ENCODE measurements around the gene C1QTNF8.

The C1QTNF8 gene

GRCh38 chr16:1127971-1128715 is 32.1 kb upstream of the C1QTNF8 start:
- DNase-seq (ENCODE audit: low spot score): no peak

GRCh38 chr16:1127101-1127500 is 31.1 kb upstream of the C1QTNF8 start:
- DNase-seq (ENCODE audit: low spot score): no peak

GRCh38 chr16:1126586-1126985 is 30.5 kb upstream of the C1QTNF8 start:
- DNase-seq (ENCODE audit: low spot score): no peak

GRCh38 chr16:1126044-1126443 is 30.0 kb upstream of the C1QTNF8 start:
- no peak for DNase-seq (ENCODE audit: low spot score)

GRCh38 chr16:1125471-1125870 is 29.4 kb upstream of the C1QTNF8 start:
- DNase-seq (ENCODE audit: low spot score): no peak

- no peak for DNase-seq (ENCODE audit: low spot score)
These were observed 28.8 kb upstream of the C1QTNF8 start for GRCh38 chr16:1124795-1125194.

GRCh38 chr16:1124291-1124690 is 28.2 kb upstream of the C1QTNF8 start:
- DNase-seq (ENCODE audit: low spot score): no peak

- DNase-seq (ENCODE audit: low spot score): no peak
These were observed 27.6 kb upstream of the C1QTNF8 start for GRCh38 chr16:1123525-1124230.

- DNase-seq (ENCODE audit: low spot score): no peak
These were observed 26.3 kb upstream of the C1QTNF8 start for GRCh38 chr16:1122398-1122765.

- DNase-seq (ENCODE audit: low spot score): no peak
These were observed 25.8 kb upstream of the C1QTNF8 start for GRCh38 chr16:1121601-1122397.

- no peak for DNase-seq (ENCODE audit: low spot score)
These were observed 25.0 kb upstream of the C1QTNF8 start for GRCh38 chr16:1121009-1121408.

- no peak for DNase-seq (ENCODE audit: low spot score)
These were observed 24.5 kb upstream of the C1QTNF8 start for GRCh38 chr16:1120577-1120941.

- DNase-seq (ENCODE audit: low spot score): no peak
These were observed 23.9 kb upstream of the C1QTNF8 start for GRCh38 chr16:1119766-1120576.

GRCh38 chr16:1119129-1119528 is 23.1 kb upstream of the C1QTNF8 start:
- DNase-seq (ENCODE audit: low spot score): no peak

GRCh38 chr16:1117926-1118325 is 21.9 kb upstream of the C1QTNF8 start:
- DNase-seq (ENCODE audit: low spot score): no peak

GRCh38 chr16:1117176-1117900 is 21.3 kb upstream of the C1QTNF8 start:
- no peak for DNase-seq (ENCODE audit: low spot score)

- no peak for DNase-seq (ENCODE audit: low spot score)
These were observed 20.6 kb upstream of the C1QTNF8 start for GRCh38 chr16:1116693-1117077.

GRCh38 chr16:1113889-1114526 is 18.0 kb upstream of the C1QTNF8 start:
- DNase-seq (ENCODE audit: low spot score): no peak

- no peak for DNase-seq (ENCODE audit: low spot score)
These were observed 17.4 kb upstream of the C1QTNF8 start for GRCh38 chr16:1113489-1113888.

GRCh38 chr16:1112506-1113184 is 16.6 kb upstream of the C1QTNF8 start:
- no peak for DNase-seq (ENCODE audit: low spot score)
